Brain microvascular endothelial cell (primary cell): ENCODE results near the gene ERP29.
"Not testable (repeated sequence)": the region's sequence is repeated elsewhere in the genome, so short reads cannot be mapped to it uniquely, and the experiment has no call there.

Source experiments
- DNase-seq: peaks from one replicate; pipeline ENCODE4 v3.0.0-alpha.2; 2020
- H3K27ac ChIP-seq: fragments of 250-450 bp; sonication (Bioruptor Pico); 2 replicates; pipeline ENCODE4 v1.5.1; 2020; ENCODE audit warnings: mild to moderate bottlenecking, moderate library complexity
- H3K27me3 ChIP-seq: fragments of 250-450 bp; sonication (Bioruptor Pico); replicated peaks from 2 replicates; pipeline ENCODE4 v1.5.1; 2020; ENCODE audit warnings: mild to moderate bottlenecking
- H3K36me3 ChIP-seq: fragments of 250-450 bp; sonication (Bioruptor Pico); replicated peaks from 2 replicates; pipeline ENCODE4 v1.5.1; 2020; ENCODE audit warnings: mild to moderate bottlenecking
- H3K4me3 ChIP-seq: 2 replicates; pipeline ENCODE4 v1.5.1; 2011; ENCODE audit warnings: low read depth, mild to moderate bottlenecking, control low read depth, low read length, moderate library complexity
- CTCF ChIP-seq: IDR thresholded peaks from 2 replicates; pipeline ENCODE4 v1.5.1; 2011; ENCODE audit warnings: low read depth, mild to moderate bottlenecking, moderate library complexity, low read length, control low read depth, inconsistent platforms; ENCODE audit errors: missing control alignments
- in situ Hi-C: cut with HindIII; loops from 2 replicates; pipeline ENCODE4 v1.10.0; 2017; ENCODE audit warnings: low sequenced_read_pairs, low pct_ligation_motif_present

The ERP29 gene

DNA sequence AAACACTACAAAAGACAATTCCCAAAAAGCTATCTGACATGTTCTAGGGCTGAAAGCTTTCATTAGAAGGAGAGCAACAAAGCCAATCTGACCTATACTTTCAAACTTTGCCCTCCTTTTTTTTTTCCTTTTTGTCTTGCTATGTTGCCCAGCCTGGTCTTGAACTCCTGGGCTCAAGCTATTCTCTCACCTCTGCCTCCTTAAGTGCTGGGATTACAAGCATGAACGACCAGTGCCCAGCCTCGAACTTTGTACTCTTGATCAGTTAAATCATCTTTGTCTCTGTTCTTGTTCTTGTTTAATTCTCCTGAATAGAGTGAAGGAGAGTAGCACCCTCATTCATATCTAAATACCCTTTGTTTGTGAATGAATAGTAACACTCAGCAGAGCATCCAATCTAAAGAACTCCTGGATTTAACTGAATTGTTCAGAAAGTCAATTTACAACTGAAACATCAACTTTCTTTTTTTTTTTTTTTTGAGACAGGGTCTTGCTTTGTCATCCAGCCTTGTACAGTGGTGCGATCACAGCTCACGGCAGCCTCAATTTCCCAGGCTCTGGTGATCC lies 22.1 kb downstream of the ERP29 start:
- peaks cover 61% of the 10 kb centered on the region for H3K36me3 ChIP-seq
- no peak for TF ChIP-seq CTCF
- no peak overlapping the region for H3K27ac ChIP-seq
- H3K4me3 ChIP-seq: no peak overlapping the region
- no peak for DNase-seq
- in situ Hi-C loops: no loop called here
- H3K27me3 ChIP-seq: no peaks in the 10 kb centered on the region

GRCh38 chr12:112036614-112037013 lies 23.4 kb downstream of the ERP29 start:
- in situ Hi-C loops, DNase-seq, H3K4me3 ChIP-seq, H3K27me3 ChIP-seq, H3K27ac ChIP-seq: not testable (repeated sequence)
- peaks cover 57% of the 10 kb centered on the region for H3K36me3 ChIP-seq

DNA sequence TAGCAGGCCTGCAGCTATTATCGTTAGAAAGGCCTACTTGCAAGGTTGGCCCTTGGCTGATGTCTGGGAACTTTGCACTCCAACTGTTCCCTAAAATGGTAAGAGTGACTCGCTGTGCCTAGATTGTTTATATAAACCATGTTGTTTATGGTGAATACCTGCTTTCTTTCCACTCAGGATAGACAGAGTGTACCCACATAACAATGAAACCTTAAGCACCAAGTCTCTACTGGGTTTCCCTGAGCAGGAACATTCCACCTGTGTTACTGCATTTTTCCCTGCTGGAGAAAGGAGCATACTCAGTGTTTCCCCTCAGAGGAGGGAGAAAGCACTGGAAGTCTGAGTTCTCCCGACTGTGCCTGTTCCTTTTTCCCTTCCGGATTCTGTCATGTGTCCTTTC lies 32.8 kb downstream of the ERP29 start:
- H3K27me3 ChIP-seq: no peaks in the 10 kb centered on the region
- H3K27ac ChIP-seq: no peak overlapping the region
- in situ Hi-C loops: no loop called here
- no peak overlapping the region for H3K4me3 ChIP-seq
- H3K36me3 ChIP-seq: peaks cover 63% of the 10 kb centered on the region
- TF ChIP-seq CTCF: no peak
- DNase-seq: no peak

- in situ Hi-C loops: no loop called here
- no peak for DNase-seq
- Histone ChIP-seq H3K36me3 (peaks cover 69% of the 10 kb centered on the region), H3K27ac (no peak overlapping the region), H3K4me3 (no peak overlapping the region), H3K27me3 (no peaks in the 10 kb centered on the region)
- no peak for TF ChIP-seq CTCF
Observed at GRCh38 chr12:112049351-112049750, 36.1 kb downstream of the ERP29 start.

DNA sequence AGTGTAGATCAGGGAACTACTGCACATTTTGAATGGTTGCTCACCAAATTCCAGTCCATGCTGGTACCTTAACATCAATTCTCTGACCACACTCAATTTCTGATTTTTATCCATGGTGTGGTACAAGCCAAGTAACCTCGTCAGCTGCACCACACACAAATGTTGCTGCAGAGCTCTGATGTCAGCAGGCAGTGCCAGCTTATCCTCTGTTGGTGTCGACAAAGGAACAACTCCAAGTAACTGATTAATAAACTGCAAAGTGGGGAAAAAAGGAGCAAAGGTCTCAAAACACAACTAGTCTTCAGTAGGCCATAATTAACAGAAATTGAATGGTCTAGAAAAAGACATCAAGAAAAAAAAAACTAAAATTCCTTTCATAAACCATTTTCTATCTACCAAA lies 47.9 kb downstream of the ERP29 start:
- Histone ChIP-seq H3K27ac (no peak overlapping the region), H3K36me3 (peaks cover 54% of the 10 kb centered on the region), H3K4me3 (no peak overlapping the region), H3K27me3 (no peaks in the 10 kb centered on the region)
- no peak for DNase-seq
- no peak for TF ChIP-seq CTCF
- in situ Hi-C loops: no loop called here

DNA sequence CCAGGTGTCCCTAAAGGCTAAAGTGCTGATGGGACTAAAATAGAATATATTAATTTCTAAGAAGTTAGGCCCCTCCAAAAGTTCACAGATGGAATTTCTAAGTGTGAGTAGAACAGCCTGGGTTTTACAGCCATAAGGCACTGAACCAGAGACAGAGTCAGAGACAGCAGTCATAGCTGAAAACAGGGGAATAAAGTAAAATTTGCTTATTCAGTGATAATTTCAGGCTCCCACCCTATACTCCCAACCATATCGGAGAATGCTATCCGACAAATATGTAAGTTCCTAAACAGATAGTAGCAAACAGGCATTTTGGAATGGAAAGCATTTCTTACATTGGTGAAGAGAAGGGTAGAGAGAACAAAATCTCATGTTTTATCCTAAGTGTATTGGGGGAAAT lies 50.0 kb downstream of the ERP29 start:
- in situ Hi-C loops: no loop called here
- no peak for TF ChIP-seq CTCF
- no peaks in the 10 kb centered on the region for H3K27me3 ChIP-seq
- H3K36me3 ChIP-seq: peaks cover 65% of the 10 kb centered on the region
- no peak overlapping the region for H3K4me3 ChIP-seq
- no peak for DNase-seq
- no peak overlapping the region for H3K27ac ChIP-seq
